Ovary (tissue), 3 donors: ENCODE measurements around the gene KATNB1.

ENCODE experiments used
- EP300 ChIP-seq: sonication (generic); formaldehyde crosslinking; IDR thresholded peaks from one replicate; pipeline ENCODE4 v1.6.1; 2017; ENCODE audit warnings: antibody characterized with exemption
- TF ChIP-seq, protein P1 (sequence below), 3 donors: fragments of 450-650 bp in 2 of 3; fragments of 200-600 bp in 1 of 3; IDR thresholded peaks; one replicate each; pipeline versions ENCODE4 v1.5.1 to v1.8.0; 2016 to 2022; ENCODE audit warnings: antibody characterized with exemption in 3 of 3, mild to moderate bottlenecking in 1 of 3
- donor health status: DM: no; HTN: no; CAD: no.

DNA sequence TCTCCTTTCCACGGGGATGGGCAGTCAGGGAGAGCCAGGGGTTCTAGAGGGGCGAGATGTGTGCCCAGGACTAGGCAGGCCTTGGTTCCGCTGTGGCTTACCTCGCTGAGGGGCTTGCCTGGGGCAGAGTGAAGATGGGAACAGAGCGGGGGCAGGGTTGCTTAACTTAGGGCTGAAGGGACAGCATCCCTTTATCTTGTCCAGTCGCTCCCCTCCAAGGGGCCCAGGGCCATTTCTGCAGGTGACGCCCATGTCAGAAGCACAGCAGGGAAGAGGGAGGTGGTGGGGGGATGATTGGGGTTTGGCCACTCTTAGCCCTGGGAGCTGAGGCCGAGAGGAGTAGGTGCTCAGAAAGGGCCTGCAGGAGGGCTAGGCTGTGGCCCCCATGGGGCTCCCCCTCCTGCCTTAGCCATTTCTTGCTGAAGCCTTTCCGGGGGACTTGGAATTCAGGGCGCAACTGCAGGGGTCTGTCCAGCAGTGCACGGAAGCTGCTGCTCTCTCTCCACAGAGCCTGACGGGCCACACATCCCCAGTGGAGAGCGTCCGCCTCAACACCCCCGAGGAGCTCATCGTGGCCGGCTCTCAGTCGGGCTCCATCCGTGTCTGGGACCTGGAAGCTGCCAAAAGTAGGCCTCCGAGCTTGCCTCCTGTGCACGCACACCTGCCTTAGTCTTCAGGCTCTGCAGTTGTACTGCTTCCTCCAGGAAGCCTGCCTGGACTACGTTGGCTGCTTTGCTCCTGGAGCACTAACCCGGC, 8.5 kb downstream of the KATNB1 start:
- no peak for TF ChIP-seq EP300
- TF ChIP-seq, protein P1, sequence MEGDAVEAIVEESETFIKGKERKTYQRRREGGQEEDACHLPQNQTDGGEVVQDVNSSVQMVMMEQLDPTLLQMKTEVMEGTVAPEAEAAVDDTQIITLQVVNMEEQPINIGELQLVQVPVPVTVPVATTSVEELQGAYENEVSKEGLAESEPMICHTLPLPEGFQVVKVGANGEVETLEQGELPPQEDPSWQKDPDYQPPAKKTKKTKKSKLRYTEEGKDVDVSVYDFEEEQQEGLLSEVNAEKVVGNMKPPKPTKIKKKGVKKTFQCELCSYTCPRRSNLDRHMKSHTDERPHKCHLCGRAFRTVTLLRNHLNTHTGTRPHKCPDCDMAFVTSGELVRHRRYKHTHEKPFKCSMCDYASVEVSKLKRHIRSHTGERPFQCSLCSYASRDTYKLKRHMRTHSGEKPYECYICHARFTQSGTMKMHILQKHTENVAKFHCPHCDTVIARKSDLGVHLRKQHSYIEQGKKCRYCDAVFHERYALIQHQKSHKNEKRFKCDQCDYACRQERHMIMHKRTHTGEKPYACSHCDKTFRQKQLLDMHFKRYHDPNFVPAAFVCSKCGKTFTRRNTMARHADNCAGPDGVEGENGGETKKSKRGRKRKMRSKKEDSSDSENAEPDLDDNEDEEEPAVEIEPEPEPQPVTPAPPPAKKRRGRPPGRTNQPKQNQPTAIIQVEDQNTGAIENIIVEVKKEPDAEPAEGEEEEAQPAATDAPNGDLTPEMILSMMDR (IDR thresholded peaks at IDR 0.05), result no peak
